ENCODE data around the gene SLC7A9. TPM values are rescaled to one million over a fixed set of nuclear protein-coding genes. Genes with fewer than 3 reads are reported as not detected.

SLC7A9 gene
- total RNA-seq, 2 experiments from 2014 or later = 0.28 TPM; not detected in 1

DNA sequence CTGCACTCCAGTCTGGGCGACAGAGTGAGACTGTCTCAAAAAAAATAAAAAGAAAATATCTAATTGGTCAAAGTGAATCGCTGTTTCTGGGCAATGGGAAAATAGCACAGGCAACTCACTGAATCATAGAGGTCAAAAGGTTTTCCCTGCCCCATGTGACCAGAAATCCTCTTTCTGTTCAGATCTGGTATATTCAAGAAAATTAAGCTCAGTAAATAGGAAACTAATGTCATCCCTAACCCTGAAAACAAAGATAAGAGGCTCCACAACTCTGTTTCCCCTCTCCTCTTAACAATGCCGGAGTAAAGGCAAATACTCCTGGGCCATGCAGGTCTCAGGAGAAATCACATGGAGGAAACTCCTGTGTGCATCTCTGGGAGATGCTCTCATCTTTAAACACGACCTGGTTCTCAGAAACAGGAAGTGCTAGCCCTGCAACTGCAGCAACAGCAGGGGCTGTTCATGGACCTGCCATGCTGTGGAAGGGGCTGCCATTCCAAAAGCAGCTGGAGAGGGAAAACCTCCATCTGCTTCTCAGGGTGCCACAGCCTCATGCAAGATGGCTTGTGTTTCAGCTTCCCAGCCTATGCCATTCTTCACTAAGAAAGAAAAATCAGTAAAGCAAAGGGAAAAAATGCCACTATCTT lies 47.5 kb upstream of the SLC7A9 start:
- Histone ChIP-seq H3K27ac (ENCODE audit: low read depth in 1 of 2, low read length in 2 of 2) (no peak overlapping the region), H3K9me3 (ENCODE audit: control insufficient read depth in 1 of 2, insufficient read depth in 1 of 2, low read length in 2 of 2) (no peaks in the 10 kb centered on the region), H3K4me1 (ENCODE audit: insufficient read depth, low read length) (no peaks in the 10 kb centered on the region), H3K4me3 (ENCODE audit: low read length) (no peak overlapping the region), H3K27me3 (ENCODE audit: control insufficient read depth in 1 of 2, insufficient read depth in 2 of 2, low read length in 2 of 2) (no peaks in the 10 kb centered on the region), H3K36me3 (ENCODE audit: insufficient read depth, low read length) (peaks cover 8% of the 10 kb centered on the region)
- Mint-ChIP-seq H3K9me3 (no peaks in the 10 kb centered on the region), H3K4me1 (ENCODE audit: low read depth) (no peaks in the 10 kb centered on the region), H3K27me3 (no peaks in the 10 kb centered on the region), H3K4me3 (no peak overlapping the region), H3K27ac (no peak overlapping the region), H3K36me3 (ENCODE audit: low read depth) (peaks cover 27% of the 10 kb centered on the region)
- intact Hi-C loops (cut with DNase I, micrococcal nuclease) = no loop called here
- CTCF ChIA-PET = no interaction called here
- no peak for ATAC-seq (ENCODE audit: poor library complexity)
- no peak for DNase-seq
- POLR2A ChIA-PET = interaction anchor here (0.9 kb wide), 1 partner anchor 130 kb away, joined by 3 read pairs; no protein-coding TSS in a partner anchor
- TF ChIP-seq, protein P1, sequence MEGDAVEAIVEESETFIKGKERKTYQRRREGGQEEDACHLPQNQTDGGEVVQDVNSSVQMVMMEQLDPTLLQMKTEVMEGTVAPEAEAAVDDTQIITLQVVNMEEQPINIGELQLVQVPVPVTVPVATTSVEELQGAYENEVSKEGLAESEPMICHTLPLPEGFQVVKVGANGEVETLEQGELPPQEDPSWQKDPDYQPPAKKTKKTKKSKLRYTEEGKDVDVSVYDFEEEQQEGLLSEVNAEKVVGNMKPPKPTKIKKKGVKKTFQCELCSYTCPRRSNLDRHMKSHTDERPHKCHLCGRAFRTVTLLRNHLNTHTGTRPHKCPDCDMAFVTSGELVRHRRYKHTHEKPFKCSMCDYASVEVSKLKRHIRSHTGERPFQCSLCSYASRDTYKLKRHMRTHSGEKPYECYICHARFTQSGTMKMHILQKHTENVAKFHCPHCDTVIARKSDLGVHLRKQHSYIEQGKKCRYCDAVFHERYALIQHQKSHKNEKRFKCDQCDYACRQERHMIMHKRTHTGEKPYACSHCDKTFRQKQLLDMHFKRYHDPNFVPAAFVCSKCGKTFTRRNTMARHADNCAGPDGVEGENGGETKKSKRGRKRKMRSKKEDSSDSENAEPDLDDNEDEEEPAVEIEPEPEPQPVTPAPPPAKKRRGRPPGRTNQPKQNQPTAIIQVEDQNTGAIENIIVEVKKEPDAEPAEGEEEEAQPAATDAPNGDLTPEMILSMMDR (IDR thresholded peaks at IDR 0.05) = no peak

DNA sequence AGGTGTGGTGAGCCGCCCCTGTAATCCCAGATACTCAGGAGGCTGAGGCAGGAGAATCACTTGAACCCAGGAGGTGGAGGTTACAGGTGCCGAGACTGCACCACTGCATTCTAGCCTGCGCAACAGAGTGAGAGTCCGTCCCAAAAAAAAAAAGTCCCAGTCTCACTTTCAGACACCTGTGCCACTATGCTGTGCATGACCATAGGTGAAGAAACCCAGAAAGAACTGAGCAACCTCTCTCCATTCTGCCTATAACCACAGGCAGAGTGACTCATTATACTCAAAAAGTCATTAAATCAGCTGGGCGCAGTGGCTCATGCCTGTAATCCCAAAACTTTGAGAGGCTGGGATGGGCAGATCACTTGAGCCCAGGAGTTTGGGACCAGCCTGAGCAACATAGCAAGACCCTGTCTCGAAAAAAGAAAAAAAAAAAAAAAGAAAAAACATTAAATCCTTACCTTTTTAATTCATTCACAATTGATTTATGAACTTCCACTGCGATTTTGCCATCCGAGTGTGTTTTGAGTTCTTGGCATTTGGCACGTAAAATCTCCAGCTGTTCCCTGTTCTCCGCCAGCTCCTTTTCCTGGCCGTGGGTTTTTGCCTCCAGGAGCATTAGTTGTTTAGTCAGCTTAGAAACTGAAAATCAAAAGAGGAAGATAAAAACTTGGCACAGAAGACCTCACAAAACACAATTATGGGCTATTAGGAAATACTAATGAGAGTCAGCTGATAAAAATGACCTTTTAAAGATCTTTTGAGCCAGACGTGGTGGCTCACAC lies 45.5 kb upstream of the SLC7A9 start:
- H3K9me3 ChIP-seq (ENCODE audit: control insufficient read depth in 1 of 2, insufficient read depth in 1 of 2, low read length in 2 of 2) = no peaks in the 10 kb centered on the region
- no peak overlapping the region for H3K4me3 ChIP-seq (ENCODE audit: low read length)
- no peaks in the 10 kb centered on the region for H3K9me3 Mint-ChIP-seq
- intact Hi-C loops (cut with DNase I, micrococcal nuclease) = no loop called here
- no peaks in the 10 kb centered on the region for H3K27me3 ChIP-seq (ENCODE audit: control insufficient read depth in 1 of 2, insufficient read depth in 2 of 2, low read length in 2 of 2)
- H3K4me1 ChIP-seq (ENCODE audit: insufficient read depth, low read length) = no peaks in the 10 kb centered on the region
- H3K27me3 Mint-ChIP-seq = no peaks in the 10 kb centered on the region
- H3K27ac ChIP-seq (ENCODE audit: low read depth in 1 of 2, low read length in 2 of 2) = no peak overlapping the region
- TF ChIP-seq, protein P1 (IDR thresholded peaks at IDR 0.05) = no peak
- no peak overlapping the region for H3K4me3 Mint-ChIP-seq
- ChIA-PET CTCF (interaction anchor here (0.7 kb wide), 1 partner anchor 39 kb away, joined by 3 read pairs; no protein-coding TSS in a partner anchor), POLR2A (no interaction called here)
- peaks cover 40% of the 10 kb centered on the region for H3K36me3 Mint-ChIP-seq (ENCODE audit: low read depth)
- no peak for DNase-seq
- H3K4me1 Mint-ChIP-seq (ENCODE audit: low read depth) = no peaks in the 10 kb centered on the region
- no peak for ATAC-seq (ENCODE audit: poor library complexity)
- H3K27ac Mint-ChIP-seq = no peak overlapping the region
- peaks cover 6% of the 10 kb centered on the region for H3K36me3 ChIP-seq (ENCODE audit: insufficient read depth, low read length)

DNA sequence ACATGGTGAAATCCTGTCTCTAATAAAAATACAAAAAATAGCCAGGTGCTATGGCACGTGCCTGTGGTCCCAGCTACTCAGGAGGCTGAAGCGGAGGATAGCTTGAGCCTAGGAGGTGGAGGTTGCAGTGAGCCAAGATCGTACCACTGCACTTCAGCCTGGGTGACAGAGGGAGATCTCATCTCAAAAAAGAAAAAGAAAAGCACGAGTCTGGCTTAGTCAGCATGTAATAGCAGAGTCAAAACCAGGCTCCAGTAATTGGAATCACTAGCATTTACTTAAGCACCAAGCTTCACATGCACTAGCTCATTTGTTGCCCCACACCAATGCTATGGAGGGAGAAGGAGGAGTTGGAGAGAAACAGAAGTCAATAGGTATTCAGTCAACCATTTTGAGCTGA lies 41.9 kb upstream of the SLC7A9 start:
- ATAC-seq (ENCODE audit: poor library complexity) = no peak
- H3K4me1 ChIP-seq (ENCODE audit: insufficient read depth, low read length) = no peaks in the 10 kb centered on the region
- Mint-ChIP-seq H3K4me3 (no peak overlapping the region), H3K36me3 (ENCODE audit: low read depth) (peaks cover 62% of the 10 kb centered on the region), H3K27me3 (no peaks in the 10 kb centered on the region), H3K27ac (no peak overlapping the region), H3K4me1 (ENCODE audit: low read depth) (no peaks in the 10 kb centered on the region), H3K9me3 (peaks cover under 1% of the 10 kb centered on the region)
- no peak for DNase-seq
- ChIA-PET CTCF (no interaction called here), POLR2A (no interaction called here)
- TF ChIP-seq, protein P1 (IDR thresholded peaks at IDR 0.05) = no peak
- H3K4me3 ChIP-seq (ENCODE audit: low read length) = no peak overlapping the region
- H3K27me3 ChIP-seq (ENCODE audit: control insufficient read depth in 1 of 2, insufficient read depth in 2 of 2, low read length in 2 of 2) = no peaks in the 10 kb centered on the region
- H3K9me3 ChIP-seq (ENCODE audit: control insufficient read depth in 1 of 2, insufficient read depth in 1 of 2, low read length in 2 of 2) = peaks cover 0 to 6% of the 10 kb centered on the region in 2 experiments
- H3K36me3 ChIP-seq (ENCODE audit: insufficient read depth, low read length) = peaks cover 8% of the 10 kb centered on the region
- no peak overlapping the region for H3K27ac ChIP-seq (ENCODE audit: low read depth in 1 of 2, low read length in 2 of 2)
- intact Hi-C loops (cut with DNase I, micrococcal nuclease) = no loop called here

Measured in CD4-positive, alpha-beta T cell (primary cell).